Osteoblast (primary cell): ENCODE results near the gene TRIM27. TPM values are rescaled to one million over a fixed set of nuclear protein-coding genes. Genes with fewer than 3 reads are reported as not detected.
"Not testable (repeated sequence)": the region's sequence is repeated elsewhere in the genome, so short reads cannot be mapped to it uniquely, and the experiment has no call there.

Source experiments
- DNase-seq: peaks from one replicate; pipeline ENCODE4 v3.0.0; 2011; ENCODE audit warnings: low spot score, mixed read lengths; ENCODE audit not compliant: insufficient read length; ENCODE audit errors: missing footprints
- H2AFZ ChIP-seq: 2 replicates; pipeline ENCODE4 v1.6.0; 2011; ENCODE audit warnings: mild to moderate bottlenecking, low read length
- H3K27ac ChIP-seq: 2 replicates; pipeline ENCODE4 v1.5.1; 2011; ENCODE audit warnings: mild to moderate bottlenecking, low read depth, low read length, moderate library complexity
- H3K27me3 ChIP-seq: 2 replicates; pipeline ENCODE4 v1.6.0; 2012; ENCODE audit warnings: mild to moderate bottlenecking, control low read depth, inconsistent platforms, low read length, moderate library complexity; ENCODE audit not compliant: insufficient read depth
- H3K36me3 ChIP-seq: 2 replicates; pipeline ENCODE4 v1.5.1; 2011; ENCODE audit warnings: mild to moderate bottlenecking, low read length, control low read depth, moderate library complexity; ENCODE audit not compliant: insufficient read depth
- H3K4me1 ChIP-seq: 2 replicates; pipeline ENCODE4 v1.5.1; 2011; ENCODE audit warnings: mild to moderate bottlenecking, low read length, control low read depth, moderate library complexity; ENCODE audit not compliant: insufficient read depth
- H3K4me2 ChIP-seq: 2 replicates; pipeline ENCODE4 v1.6.0; 2011; ENCODE audit warnings: mild to moderate bottlenecking, low read length; ENCODE audit not compliant: insufficient read depth
- H3K4me3 ChIP-seq: fragments of 200-600 bp; sonication (generic); 3 replicates; pipeline ENCODE4 v1.5.1; 2012; ENCODE audit warnings: mild to moderate bottlenecking, low read length, inconsistent platforms; ENCODE audit not compliant: insufficient read depth
- H3K79me2 ChIP-seq: 2 replicates; pipeline ENCODE4 v1.6.0; 2012; ENCODE audit warnings: mild to moderate bottlenecking, low read length, control low read depth, inconsistent platforms; ENCODE audit not compliant: insufficient read depth
- H3K9me3 ChIP-seq: 2 replicates; pipeline ENCODE4 v1.5.1; 2011; ENCODE audit warnings: low read depth, low read length, control low read depth
- H4K20me1 ChIP-seq: 2 replicates; pipeline ENCODE4 v1.6.0; 2012; ENCODE audit warnings: mild to moderate bottlenecking, low read length, control low read depth; ENCODE audit not compliant: insufficient read depth
- small RNA-seq: library from RNA; depleted of rRNA; stranded (forward); fragments of <200 nt; gene quantifications from one replicate; pipeline ENCODE3, GENCODE V24; 2012
- total RNA-seq: library from RNA; depleted of rRNA; stranded (reverse); fragments of >200 nt; gene quantifications from 2 replicates; pipeline ENCODE4 v1.2.3, GENCODE V29; 2012
- TF ChIP-seq, protein P1 (sequence below): IDR thresholded peaks from 2 replicates; pipeline ENCODE4 v1.5.1; 2011; ENCODE audit warnings: mild to moderate bottlenecking, low read depth, low read length, moderate library complexity; ENCODE audit errors: extremely low read depth

The TRIM27 gene
- total RNA-seq, 1 donor, result 53.6 TPM

DNA sequence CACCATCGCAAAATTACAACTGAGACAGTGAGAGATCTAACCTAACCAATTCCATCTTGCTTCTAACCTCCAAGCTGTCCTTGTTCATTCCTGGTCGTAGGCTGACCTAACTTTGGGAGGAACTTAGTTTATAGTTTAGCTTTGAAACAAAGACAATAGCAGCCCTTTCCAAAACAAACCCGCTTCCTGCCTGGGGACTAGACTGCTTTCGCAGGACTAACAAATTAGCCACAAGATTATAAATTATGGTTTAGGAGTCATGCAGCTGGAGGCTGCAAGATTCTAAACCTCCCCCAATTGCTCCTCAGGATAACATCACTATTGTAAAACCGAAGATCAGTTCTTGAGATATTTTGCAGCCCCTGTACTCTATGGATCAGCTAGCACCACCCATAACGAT, 63.2 kb downstream of the TRIM27 start:
- TF ChIP-seq, protein P1, sequence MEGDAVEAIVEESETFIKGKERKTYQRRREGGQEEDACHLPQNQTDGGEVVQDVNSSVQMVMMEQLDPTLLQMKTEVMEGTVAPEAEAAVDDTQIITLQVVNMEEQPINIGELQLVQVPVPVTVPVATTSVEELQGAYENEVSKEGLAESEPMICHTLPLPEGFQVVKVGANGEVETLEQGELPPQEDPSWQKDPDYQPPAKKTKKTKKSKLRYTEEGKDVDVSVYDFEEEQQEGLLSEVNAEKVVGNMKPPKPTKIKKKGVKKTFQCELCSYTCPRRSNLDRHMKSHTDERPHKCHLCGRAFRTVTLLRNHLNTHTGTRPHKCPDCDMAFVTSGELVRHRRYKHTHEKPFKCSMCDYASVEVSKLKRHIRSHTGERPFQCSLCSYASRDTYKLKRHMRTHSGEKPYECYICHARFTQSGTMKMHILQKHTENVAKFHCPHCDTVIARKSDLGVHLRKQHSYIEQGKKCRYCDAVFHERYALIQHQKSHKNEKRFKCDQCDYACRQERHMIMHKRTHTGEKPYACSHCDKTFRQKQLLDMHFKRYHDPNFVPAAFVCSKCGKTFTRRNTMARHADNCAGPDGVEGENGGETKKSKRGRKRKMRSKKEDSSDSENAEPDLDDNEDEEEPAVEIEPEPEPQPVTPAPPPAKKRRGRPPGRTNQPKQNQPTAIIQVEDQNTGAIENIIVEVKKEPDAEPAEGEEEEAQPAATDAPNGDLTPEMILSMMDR, result no peak
- Histone ChIP-seq H4K20me1 (no peaks in the 10 kb centered on the region), H3K4me2 (no peak overlapping the region), H3K27ac (no peak overlapping the region), H3K4me3 (no peak overlapping the region), H3K27me3 (peaks cover 8% of the 10 kb centered on the region), H3K79me2 (no peaks in the 10 kb centered on the region), H3K4me1 (peaks cover 9% of the 10 kb centered on the region), H2AFZ (no peak overlapping the region), H3K36me3 (no peaks in the 10 kb centered on the region), H3K9me3 (no peaks in the 10 kb centered on the region)
- no peak for DNase-seq

DNA sequence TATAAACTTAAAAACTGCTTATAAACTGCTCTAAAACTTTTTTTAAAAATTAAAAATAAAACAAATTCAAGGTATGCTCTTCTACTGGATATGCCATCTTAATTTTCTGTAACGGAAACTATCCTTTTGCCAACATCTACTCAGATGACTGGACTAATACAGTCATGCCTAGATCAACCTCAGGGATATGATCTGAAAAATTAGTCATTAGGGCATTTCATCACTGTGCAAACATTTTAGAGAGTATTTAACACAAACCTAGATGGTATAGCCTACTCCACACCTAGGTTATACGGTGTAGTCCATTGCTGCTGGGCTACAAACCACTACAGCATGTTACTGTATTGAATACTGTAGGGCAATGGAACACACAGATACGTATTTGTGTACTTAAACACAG, 64.8 kb downstream of the TRIM27 start:
- no peak for DNase-seq
- Histone ChIP-seq H3K9me3 (no peaks in the 10 kb centered on the region), H3K4me1 (peaks cover 3% of the 10 kb centered on the region), H3K36me3 (no peaks in the 10 kb centered on the region), H3K27ac (no peak overlapping the region), H3K4me3 (no peak overlapping the region), H2AFZ (no peak overlapping the region), H3K27me3 (peaks cover 8% of the 10 kb centered on the region), H4K20me1 (no peaks in the 10 kb centered on the region), H3K4me2 (no peak overlapping the region), H3K79me2 (no peaks in the 10 kb centered on the region)
- TF ChIP-seq, protein P1, result no peak

DNA sequence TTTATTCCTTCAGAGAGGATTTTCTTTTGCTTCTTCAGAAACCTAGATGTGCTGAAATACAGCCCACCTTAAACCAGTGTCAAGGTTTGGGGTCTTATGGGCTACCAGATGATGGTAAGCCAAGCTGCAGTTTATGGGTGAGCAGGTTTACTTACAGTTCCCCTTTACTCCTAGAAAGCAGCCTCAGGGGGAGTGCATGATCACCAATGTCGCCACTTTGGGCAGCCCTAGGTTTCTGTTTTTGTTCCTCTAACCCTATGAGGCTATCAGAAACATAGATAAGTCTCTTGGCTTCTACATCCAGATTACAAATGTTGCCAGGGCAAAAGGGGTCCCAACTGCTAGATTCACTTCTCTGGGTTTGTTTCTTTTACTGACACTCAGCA, 67.2 kb downstream of the TRIM27 start:
- H4K20me1 ChIP-seq, result no peaks in the 10 kb centered on the region
- no peak overlapping the region for H2AFZ ChIP-seq
- H3K79me2 ChIP-seq, result no peaks in the 10 kb centered on the region
- no peaks in the 10 kb centered on the region for H3K4me1 ChIP-seq
- no peak for DNase-seq
- no peak overlapping the region for H3K4me3 ChIP-seq
- H3K27me3 ChIP-seq, result peaks cover 8% of the 10 kb centered on the region
- TF ChIP-seq, protein P1, result no peak
- no peak overlapping the region for H3K27ac ChIP-seq
- H3K36me3 ChIP-seq, result no peaks in the 10 kb centered on the region
- H3K4me2 ChIP-seq, result no peak overlapping the region
- no peaks in the 10 kb centered on the region for H3K9me3 ChIP-seq

DNA sequence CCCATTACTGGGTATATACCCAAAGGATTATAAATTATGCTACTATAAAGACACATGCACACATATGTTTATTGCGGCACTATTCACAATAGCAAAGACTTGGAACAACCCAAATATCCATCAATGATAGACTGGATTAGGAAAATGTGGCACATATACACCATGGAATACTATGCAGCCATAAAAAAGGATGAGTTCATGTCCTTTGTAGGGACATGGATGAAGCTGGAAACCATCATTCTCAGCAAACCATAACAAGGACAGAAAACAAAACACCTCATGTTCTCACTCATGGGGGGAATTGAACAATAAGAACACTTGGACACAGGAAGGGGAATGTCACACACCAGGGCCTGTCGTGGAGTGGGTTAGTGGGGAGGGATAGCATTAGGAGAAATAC, 69.4 kb downstream of the TRIM27 start:
- not testable (repeated sequence) for H2AFZ ChIP-seq, H4K20me1 ChIP-seq, H3K9me3 ChIP-seq, H3K27me3 ChIP-seq, DNase-seq, H3K27ac ChIP-seq, H3K4me3 ChIP-seq, H3K36me3 ChIP-seq, H3K4me2 ChIP-seq, H3K79me2 ChIP-seq, H3K4me1 ChIP-seq

Small RNA genes lying within 50 kb of the gene (small RNA-seq; reads per million reads assigned to genes)
- not detected for gene RNU6-930P

Other genes starting within 250 kb of the TRIM27 start
- 0.88 and 1.1 TPM in 2 replicates for gene ZNF311, start 81.3 kb upstream of the TRIM27 start, total RNA-seq
- gene OR2W1, start 121.2 kb upstream of the TRIM27 start, total RNA-seq, result not detected in 2 replicates
- not detected in 2 replicates for gene OR2B3, start 163.3 kb upstream of the TRIM27 start, total RNA-seq
- not detected in 2 replicates for gene OR2J1, start 175.5 kb upstream of the TRIM27 start, total RNA-seq
- not detected in 2 replicates for gene OR2J3, start 184.1 kb upstream of the TRIM27 start, total RNA-seq
- not detected in 2 replicates for gene OR2J2, start 246.9 kb upstream of the TRIM27 start, total RNA-seq